Body of pancreas (tissue), 4 donors: ENCODE data around the gene GRAP2.

Experiments
- CTCF ChIP-seq, 7 experiments: fragments of 450-650 bp in 4 of 7; fragments of 200-600 bp in 3 of 7; sonication (generic) in 3 of 7; IDR thresholded peaks; one replicate each; pipeline ENCODE4 v1.5.1; 2016 to 2019; ENCODE audit warnings: antibody characterized with exemption in 7 of 7
- POLR2A ChIP-seq, 3 donors: fragments of 450-650 bp; IDR thresholded peaks; one replicate each; pipeline ENCODE4 v1.6.1; 2016; ENCODE audit warnings: antibody characterized with exemption in 3 of 3, mild to moderate bottlenecking in 2 of 3

- no peak for TF ChIP-seq CTCF (IDR thresholded peaks at IDR 0.05)
- TF ChIP-seq POLR2A (IDR thresholded peaks at IDR 0.05), result no peak
Measured at GRCh38 chr22:39984006-39984405, 83.1 kb downstream of the GRAP2 start.
